ENCODE results near the gene ANGPTL8. TPM values are rescaled to one million over a fixed set of nuclear protein-coding genes. Genes with fewer than 3 reads are reported as not detected.

ANGPTL8 gene
- total and polyA plus RNA-seq, 2 experiments from 2014 or later, result not detected

DNA sequence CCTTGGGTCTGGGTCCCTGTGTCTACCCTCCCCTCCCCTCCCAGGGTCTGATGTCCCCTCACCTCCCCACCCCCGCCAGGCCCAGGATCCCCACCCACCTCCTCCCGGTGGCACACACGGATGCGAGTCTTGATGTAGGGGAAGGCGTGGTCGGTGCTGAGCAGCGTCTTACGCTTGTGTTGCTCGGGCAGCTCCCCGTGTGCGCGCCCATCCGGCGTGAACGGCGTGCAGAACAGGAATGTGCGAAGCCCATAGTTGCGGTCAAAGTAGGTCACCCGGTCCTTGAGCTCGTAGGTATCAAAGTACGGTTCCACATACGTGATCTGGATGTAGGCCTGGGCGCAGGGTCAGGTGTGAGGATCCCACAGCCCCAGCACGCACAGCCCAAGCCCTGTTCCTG is 37.6 kb upstream of the ANGPTL8 start (continued):
- TF ChIP-seq, protein P1, sequence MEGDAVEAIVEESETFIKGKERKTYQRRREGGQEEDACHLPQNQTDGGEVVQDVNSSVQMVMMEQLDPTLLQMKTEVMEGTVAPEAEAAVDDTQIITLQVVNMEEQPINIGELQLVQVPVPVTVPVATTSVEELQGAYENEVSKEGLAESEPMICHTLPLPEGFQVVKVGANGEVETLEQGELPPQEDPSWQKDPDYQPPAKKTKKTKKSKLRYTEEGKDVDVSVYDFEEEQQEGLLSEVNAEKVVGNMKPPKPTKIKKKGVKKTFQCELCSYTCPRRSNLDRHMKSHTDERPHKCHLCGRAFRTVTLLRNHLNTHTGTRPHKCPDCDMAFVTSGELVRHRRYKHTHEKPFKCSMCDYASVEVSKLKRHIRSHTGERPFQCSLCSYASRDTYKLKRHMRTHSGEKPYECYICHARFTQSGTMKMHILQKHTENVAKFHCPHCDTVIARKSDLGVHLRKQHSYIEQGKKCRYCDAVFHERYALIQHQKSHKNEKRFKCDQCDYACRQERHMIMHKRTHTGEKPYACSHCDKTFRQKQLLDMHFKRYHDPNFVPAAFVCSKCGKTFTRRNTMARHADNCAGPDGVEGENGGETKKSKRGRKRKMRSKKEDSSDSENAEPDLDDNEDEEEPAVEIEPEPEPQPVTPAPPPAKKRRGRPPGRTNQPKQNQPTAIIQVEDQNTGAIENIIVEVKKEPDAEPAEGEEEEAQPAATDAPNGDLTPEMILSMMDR (conservative IDR thresholded peaks at IDR 0.05; ENCODE audit: low read depth in 2 of 2), result no peak
- no peak for TF ChIP-seq POLR2AphosphoS5 (IDR thresholded peaks at IDR 0.05; ENCODE audit: low read depth)
- TF ChIP-seq, protein P2, sequence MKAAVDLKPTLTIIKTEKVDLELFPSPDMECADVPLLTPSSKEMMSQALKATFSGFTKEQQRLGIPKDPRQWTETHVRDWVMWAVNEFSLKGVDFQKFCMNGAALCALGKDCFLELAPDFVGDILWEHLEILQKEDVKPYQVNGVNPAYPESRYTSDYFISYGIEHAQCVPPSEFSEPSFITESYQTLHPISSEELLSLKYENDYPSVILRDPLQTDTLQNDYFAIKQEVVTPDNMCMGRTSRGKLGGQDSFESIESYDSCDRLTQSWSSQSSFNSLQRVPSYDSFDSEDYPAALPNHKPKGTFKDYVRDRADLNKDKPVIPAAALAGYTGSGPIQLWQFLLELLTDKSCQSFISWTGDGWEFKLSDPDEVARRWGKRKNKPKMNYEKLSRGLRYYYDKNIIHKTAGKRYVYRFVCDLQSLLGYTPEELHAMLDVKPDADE (IDR thresholded peaks at IDR 0.05), result no peak

DNA sequence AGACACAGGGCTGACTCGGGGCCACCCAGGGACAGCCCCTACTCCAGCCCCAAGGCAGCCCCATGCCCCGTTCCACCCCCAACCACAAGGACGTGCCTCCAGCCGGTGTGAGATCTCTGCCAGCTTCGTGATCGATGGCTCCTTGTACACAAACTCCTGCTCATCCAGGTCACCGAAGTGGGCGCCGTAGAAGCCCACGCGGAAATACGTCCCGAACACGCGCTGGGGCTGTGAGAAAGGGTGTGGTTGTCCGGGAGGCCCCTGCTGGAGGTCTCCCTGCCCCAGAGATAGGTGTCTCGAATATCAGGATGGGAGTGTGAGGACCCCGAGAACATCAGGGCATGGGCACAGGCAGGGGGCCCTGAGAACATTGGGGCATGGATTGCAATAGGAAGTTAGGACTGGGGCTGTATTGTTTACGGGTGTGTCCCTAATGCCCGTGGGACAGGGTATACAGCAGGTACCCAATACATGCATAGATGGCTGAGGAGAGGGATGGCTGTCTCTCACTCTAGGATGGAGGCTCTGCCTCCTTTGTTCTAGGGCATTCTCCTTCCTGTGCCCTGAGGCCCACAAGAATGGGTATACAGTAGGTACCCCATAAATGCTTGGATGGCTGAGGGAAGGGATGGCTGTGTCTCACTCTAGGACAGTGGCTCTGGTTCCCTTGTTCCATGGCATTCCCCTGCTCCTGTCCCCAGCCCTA is 36.8 kb upstream of the ANGPTL8 start:
- no peaks in the 10 kb centered on the region; the same call in 1 of the 2 replicates for H3K4me1 ChIP-seq (ENCODE audit: insufficient read depth)

More for the DNA sequence above, 36.8 kb upstream of the ANGPTL8 start:
- Histone ChIP-seq H3K9me2 (ENCODE audit: insufficient read depth) (no peaks in the 10 kb centered on the region), H3F3A (replicated peaks; ENCODE audit: low read depth) (peaks cover 27% of the 10 kb centered on the region), H4K20me1 (replicated peaks; ENCODE audit: insufficient read depth) (no peaks in the 10 kb centered on the region), H2AFZ (no peak overlapping the region), H3K79me2 (replicated peaks; ENCODE audit: insufficient read depth) (no peaks in the 10 kb centered on the region), H3K4me2 (no peak overlapping the region), H3K36me3 (ENCODE audit: insufficient read depth) (0 out of 2 replicates have a peak, but pooled peaks cover 3% of the 10 kb centered on the region), H3K27ac (ENCODE audit: low read depth) (no peak overlapping the region), H3K27me3 (ENCODE audit: insufficient read depth) (no peaks in the 10 kb centered on the region), H3K4me3 (no peak overlapping the region)
- Mint-ChIP-seq H3K27me3 (ENCODE audit: insufficient read depth, low read depth, poor library complexity) (peaks cover 9% of the 10 kb centered on the region), H3K36me3 (ENCODE audit: low read depth) (peaks cover 10% of the 10 kb centered on the region; the same call in 2 of the 3 replicates), H3K9me3 (no peaks in the 10 kb centered on the region), H3K27ac (no peak overlapping the region), H3K4me1 (peaks cover 3% of the 10 kb centered on the region; the same call in 2 of the 3 replicates), H3K4me3 (no peak overlapping the region)
- ATAC-seq (no peak), DNase-seq (ENCODE audit: low spot score) (no peak)
- TF ChIP-seq EZH2 (IDR thresholded peaks at IDR 0.05; ENCODE audit: low read depth, unreplicated experiment) (no peak), STAT1 (IDR thresholded peaks at IDR 0.05; ENCODE audit: unreplicated experiment) (no peak), ZNF114 (CRISPR knock-in tag; IDR thresholded peaks at IDR 0.05) (no peak)
- TF ChIP-seq, protein P3, sequence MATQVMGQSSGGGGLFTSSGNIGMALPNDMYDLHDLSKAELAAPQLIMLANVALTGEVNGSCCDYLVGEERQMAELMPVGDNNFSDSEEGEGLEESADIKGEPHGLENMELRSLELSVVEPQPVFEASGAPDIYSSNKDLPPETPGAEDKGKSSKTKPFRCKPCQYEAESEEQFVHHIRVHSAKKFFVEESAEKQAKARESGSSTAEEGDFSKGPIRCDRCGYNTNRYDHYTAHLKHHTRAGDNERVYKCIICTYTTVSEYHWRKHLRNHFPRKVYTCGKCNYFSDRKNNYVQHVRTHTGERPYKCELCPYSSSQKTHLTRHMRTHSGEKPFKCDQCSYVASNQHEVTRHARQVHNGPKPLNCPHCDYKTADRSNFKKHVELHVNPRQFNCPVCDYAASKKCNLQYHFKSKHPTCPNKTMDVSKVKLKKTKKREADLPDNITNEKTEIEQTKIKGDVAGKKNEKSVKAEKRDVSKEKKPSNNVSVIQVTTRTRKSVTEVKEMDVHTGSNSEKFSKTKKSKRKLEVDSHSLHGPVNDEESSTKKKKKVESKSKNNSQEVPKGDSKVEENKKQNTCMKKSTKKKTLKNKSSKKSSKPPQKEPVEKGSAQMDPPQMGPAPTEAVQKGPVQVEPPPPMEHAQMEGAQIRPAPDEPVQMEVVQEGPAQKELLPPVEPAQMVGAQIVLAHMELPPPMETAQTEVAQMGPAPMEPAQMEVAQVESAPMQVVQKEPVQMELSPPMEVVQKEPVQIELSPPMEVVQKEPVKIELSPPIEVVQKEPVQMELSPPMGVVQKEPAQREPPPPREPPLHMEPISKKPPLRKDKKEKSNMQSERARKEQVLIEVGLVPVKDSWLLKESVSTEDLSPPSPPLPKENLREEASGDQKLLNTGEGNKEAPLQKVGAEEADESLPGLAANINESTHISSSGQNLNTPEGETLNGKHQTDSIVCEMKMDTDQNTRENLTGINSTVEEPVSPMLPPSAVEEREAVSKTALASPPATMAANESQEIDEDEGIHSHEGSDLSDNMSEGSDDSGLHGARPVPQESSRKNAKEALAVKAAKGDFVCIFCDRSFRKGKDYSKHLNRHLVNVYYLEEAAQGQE (IDR thresholded peaks at IDR 0.05; ENCODE audit: unreplicated experiment), result no peak
- TF ChIP-seq, protein P1 (conservative IDR thresholded peaks at IDR 0.05; ENCODE audit: low read depth in 2 of 2), result no peak
